IMR-90 (cell line): ENCODE data around the gene STX16. TPM values are rescaled to one million over a fixed set of nuclear protein-coding genes. Genes with fewer than 3 reads are reported as not detected.

Experiments used
- ATAC-seq: fragments of 200-7000 bp; cut with Tn5 transposase; 2 replicates; pipeline ENCODE4 v1.9.1; 2020; ENCODE audit warnings: low read depth, mild to moderate bottlenecking, moderate library complexity
- BruUV-seq: library from RNA; stranded (reverse); fragments of 400-500 nt; replicated peaks from 2 replicates; lab custom pipeline; 2021; lab: Mats Ljungman, UMichigan
- CTCF ChIA-PET: fragments of 300-600 bp; formaldehyde crosslinking; extraction: SDS; loops from one replicate; lab custom pipeline; 2021; ENCODE audit warnings: antibody characterized with exemption; lab: Yijun Ruan, JAX
- POLR2A ChIA-PET: fragments of 300-600 bp; sonication (Branson Sonifier 250); formaldehyde crosslinking; loops from one replicate; lab custom pipeline; 2022; ENCODE audit warnings: antibody characterized with exemption; ENCODE audit not compliant: unreplicated experiment; lab: Charles Lee
- DNase-seq: peaks from one replicate; pipeline ENCODE4 v3.0.0; 2013
- H2AFZ ChIP-seq: replicated peaks from 2 replicates; pipeline ENCODE3; 2013; ENCODE audit warnings: low read length, mild to moderate bottlenecking; ENCODE audit not compliant: poor library complexity
- H2AK5ac ChIP-seq: 2 replicates; pipeline ENCODE4 v1.6.1; 2013; ENCODE audit warnings: low read depth, low read length, inconsistent platforms
- H2AK9ac ChIP-seq: replicated peaks from 2 replicates; pipeline ENCODE3; 2013; ENCODE audit warnings: mild to moderate bottlenecking, low read depth, low read length, moderate library complexity; ENCODE audit not compliant: poor library complexity
- H2BK120ac ChIP-seq: 2 replicates; pipeline ENCODE4 v1.6.1; 2013; ENCODE audit warnings: low read depth, low read length, inconsistent platforms
- H2BK15ac ChIP-seq: 3 replicates; pipeline ENCODE4 v1.6.1; 2013; ENCODE audit warnings: low read depth, low read length, inconsistent platforms
- H2BK20ac ChIP-seq: 2 replicates; pipeline ENCODE4 v1.6.1; 2013; ENCODE audit warnings: low read depth, mild to moderate bottlenecking, inconsistent platforms, low read length, moderate library complexity
- H2BK5ac ChIP-seq: 2 replicates; pipeline ENCODE4 v1.6.1; 2013; ENCODE audit warnings: mild to moderate bottlenecking, low read depth, low read length, inconsistent platforms; ENCODE audit not compliant: poor library complexity, severe bottlenecking
- H3K14ac ChIP-seq: replicated peaks from 2 replicates; pipeline ENCODE4 v1.6.1; 2013; ENCODE audit warnings: low read depth, low read length, inconsistent platforms
- H3K18ac ChIP-seq: 2 replicates; pipeline ENCODE4 v1.6.1; 2013; ENCODE audit warnings: low read depth, low read length, control low read depth
- H3K23ac ChIP-seq: 2 replicates; pipeline ENCODE4 v1.6.1; 2013; ENCODE audit warnings: low read depth, low read length, inconsistent platforms
- H3K27ac ChIP-seq: 2 replicates; pipeline ENCODE4 v1.5.1; 2013; ENCODE audit warnings: mild to moderate bottlenecking, control low read depth, low read length; ENCODE audit not compliant: insufficient read depth
- H3K27me3 ChIP-seq: 2 replicates; pipeline ENCODE4 v1.6.1; 2013; ENCODE audit warnings: low read length; ENCODE audit not compliant: control insufficient read depth, insufficient read depth
- H3K36me3 ChIP-seq: 2 replicates; pipeline ENCODE4 v1.6.1; 2013; ENCODE audit warnings: low read length, mixed read lengths; ENCODE audit not compliant: control insufficient read depth, insufficient read depth
- H3K4ac ChIP-seq: 2 replicates; pipeline ENCODE4 v1.6.1; 2013; ENCODE audit warnings: low read depth, low read length, inconsistent platforms
- H3K4me1 ChIP-seq: 2 replicates; pipeline ENCODE4 v1.6.1; 2013; ENCODE audit warnings: low read length, mixed read lengths; ENCODE audit not compliant: control insufficient read depth, insufficient read depth
- H3K4me2 ChIP-seq: 2 replicates; pipeline ENCODE4 v1.6.1; 2013; ENCODE audit warnings: low read depth, mild to moderate bottlenecking, control low read depth, low read length, moderate library complexity
- H3K4me3 ChIP-seq: 2 replicates; pipeline ENCODE4 v1.5.1; 2013; ENCODE audit warnings: low read depth, mild to moderate bottlenecking, control low read depth, low read length, moderate library complexity; ENCODE audit not compliant: insufficient read depth
- H3K56ac ChIP-seq: 2 replicates; pipeline ENCODE4 v1.6.1; 2013; ENCODE audit warnings: low read length, inconsistent platforms; ENCODE audit not compliant: insufficient read depth; ENCODE audit errors: extremely low read depth
- H3K79me1 ChIP-seq, 2 experiments: 2 replicates each; pipeline ENCODE4 v1.6.1; 2013; ENCODE audit warnings: low read length in 2 of 2, inconsistent platforms in 1 of 2, low read depth in 1 of 2
- H3K9ac ChIP-seq: 2 replicates; pipeline ENCODE4 v1.6.1; 2013; ENCODE audit warnings: low read depth, low read length, control low read depth
- H3K9me1 ChIP-seq: 2 replicates; pipeline ENCODE4 v1.6.1; 2013; ENCODE audit warnings: low read length, inconsistent platforms; ENCODE audit not compliant: insufficient read depth
- H3K9me3 ChIP-seq: 2 replicates; pipeline ENCODE4 v1.6.1; 2013; ENCODE audit warnings: low read length; ENCODE audit not compliant: control insufficient read depth, insufficient read depth
- H4K20me1 ChIP-seq: 2 replicates; pipeline ENCODE4 v1.6.1; 2013; ENCODE audit warnings: low read length, inconsistent platforms; ENCODE audit not compliant: insufficient read depth
- H4K5ac ChIP-seq: 2 replicates; pipeline ENCODE4 v1.6.1; 2013; ENCODE audit warnings: mild to moderate bottlenecking, low read depth, low read length, control low read depth
- H4K8ac ChIP-seq, 2 experiments: 2 replicates each; pipeline ENCODE4 v1.6.1; 2013; ENCODE audit warnings: low read depth in 2 of 2, low read length in 2 of 2, control low read depth in 1 of 2, inconsistent platforms in 1 of 2
- H4K91ac ChIP-seq: 2 replicates; pipeline ENCODE4 v1.6.1; 2013; ENCODE audit warnings: low read depth, low read length, inconsistent platforms; ENCODE audit not compliant: insufficient read depth
- BHLHE40 ChIP-seq: fragments of 150-350 bp; IDR thresholded peaks from 2 replicates; pipeline ENCODE4 v1.6.1; 2016; ENCODE audit warnings: mild to moderate bottlenecking, low read depth, low read length
- CEBPB ChIP-seq: IDR thresholded peaks from 2 replicates; pipeline ENCODE4 v1.6.1; 2012; ENCODE audit warnings: low read depth, low read length, improper control_type of control experiment
- CTCF ChIP-seq: conservative IDR thresholded peaks from 2 replicates; pipeline ENCODE4 v1.5.1; 2012; ENCODE audit warnings: mild to moderate bottlenecking, low read depth, low read length, improper control_type of control experiment
- MAFK ChIP-seq: IDR thresholded peaks from 2 replicates; pipeline ENCODE4 v1.6.1; 2012; ENCODE audit warnings: low read depth, low read length, improper control_type of control experiment
- MAZ ChIP-seq: IDR thresholded peaks from 2 replicates; pipeline ENCODE4 v1.6.1; 2012; ENCODE audit warnings: low read depth, mild to moderate bottlenecking, low read length, improper control_type of control experiment, moderate library complexity, borderline replicate concordance
- RFX5 ChIP-seq: IDR thresholded peaks from 2 replicates; pipeline ENCODE4 v1.8.0; 2012; ENCODE audit warnings: low read depth, mild to moderate bottlenecking, low read length, moderate library complexity
- WGBS, 2 experiments: methylation state at CpG; one replicate each; pipeline versions ENCODE4 v1.1.5 to v1.1.7; 2013; ENCODE audit warnings: missing lambda C conversion rate in 2 of 2; ENCODE audit not compliant: insufficient read length in 1 of 2; ENCODE audit errors: extremely low coverage in 2 of 2; 5-methylcytosine and 5-hydroxymethylcytosine counted together
- dilution Hi-C: fragments of 300-500 bp; cut with HindIII; formaldehyde crosslinking; loops from one replicate; pipeline ENCODE4 v1.14.3; 2018; ENCODE audit warnings: low sequenced_read_pairs; ENCODE audit not compliant: unreplicated experiment
- in situ Hi-C: fragments of 300-500 bp; cut with MboI; formaldehyde crosslinking; loops from 3 replicates; pipeline ENCODE4 v1.14.3; 2019; ENCODE audit warnings: low sequenced_read_pairs, inconsistent platforms, mixed read lengths
- intact Hi-C: fragments of 100-400 bp; cut with micrococcal nuclease; formaldehyde crosslinking; loops from 2 replicates; pipeline ENCODE4 v1.10.0; 2022
- polyA plus RNA-seq, 3 experiments: library from polyadenylated mRNA; depleted of rRNA; stranded (reverse); fragments of >200 nt; gene quantifications; 2 replicates each; pipeline ENCODE4 v1.2.3, GENCODE V29; 2012; ENCODE audit warnings: low replicate concordance in 1 of 3
- total RNA-seq: library from RNA; depleted of rRNA; stranded (reverse); fragments of >200 nt; gene quantifications from 2 replicates; pipeline ENCODE4 v1.2.3, GENCODE V29; 2012

Gene STX16
- total and polyA plus RNA-seq, 2 of the 4 experiments (the other 2 are of a cell fraction), result 26.9 to 58.2 TPM

- Histone ChIP-seq H3K4me3 (no peak overlapping the region), H3K56ac (no peak overlapping the region), H2BK5ac (no peak overlapping the region), H2BK120ac (no peak overlapping the region), H3K9me3 (no peaks in the 10 kb centered on the region), H4K8ac (no peak overlapping the region), H3K9ac (no peak overlapping the region), H3K36me3 (peaks cover 19% of the 10 kb centered on the region), H3K14ac (no peak overlapping the region), H2AK9ac (no peak overlapping the region), H2AFZ (no peak overlapping the region), H3K4ac (no peak overlapping the region), H2BK20ac (no peak overlapping the region), H3K9me1 (peaks cover 13% of the 10 kb centered on the region), H3K18ac (no peak overlapping the region), H4K91ac (no peak overlapping the region), H3K4me1 (peaks cover under 1% of the 10 kb centered on the region; the same call in 1 of the 2 replicates), H2BK15ac (no peak overlapping the region), H3K79me1 (peaks cover 31 to 62% of the 10 kb centered on the region in 2 experiments), H2AK5ac (0 out of 2 replicates have a peak overlapping the region, but pooled peaks have one; percentile 37), H3K23ac (no peak overlapping the region), H3K27ac (no peak overlapping the region), H4K20me1 (peaks cover 49% of the 10 kb centered on the region), H3K4me2 (no peak overlapping the region), H3K27me3 (no peaks in the 10 kb centered on the region), H4K5ac (no peak overlapping the region; the same call in 1 of the 2 replicates)
- DNase-seq (no peak), ATAC-seq (no peak)
- ChIA-PET POLR2A (no interaction called here), CTCF (no interaction called here)
- in situ Hi-C loops, result no loop called here
- TF ChIP-seq BHLHE40 (no peak), MAZ (no peak), MAFK (no peak), RFX5 (no peak), CTCF (no peak), CEBPB (no peak)
- WGBS, 2 experiments, result no CpG with 5 or more reads among the region's 12 CpGs
- dilution Hi-C loops, result loop anchor here (25.0 kb wide), 1 partner anchor 425 kb away; the partner anchor contains the start of gene ANKRD60
- no TSS peak for BruUV-seq
- intact Hi-C loops, result no loop called here
Measured at GRCh38 chr20:58661598-58662473, 10.8 kb downstream of the STX16 start.
